Retina (tissue), 1 donor: Measurements from ENCODE around the gene SERPING1.

Experiments used
- DNase-seq: peaks from one replicate; pipeline ENCODE4 v3.0.0-alpha.2; 2016

The SERPING1 gene

DNA sequence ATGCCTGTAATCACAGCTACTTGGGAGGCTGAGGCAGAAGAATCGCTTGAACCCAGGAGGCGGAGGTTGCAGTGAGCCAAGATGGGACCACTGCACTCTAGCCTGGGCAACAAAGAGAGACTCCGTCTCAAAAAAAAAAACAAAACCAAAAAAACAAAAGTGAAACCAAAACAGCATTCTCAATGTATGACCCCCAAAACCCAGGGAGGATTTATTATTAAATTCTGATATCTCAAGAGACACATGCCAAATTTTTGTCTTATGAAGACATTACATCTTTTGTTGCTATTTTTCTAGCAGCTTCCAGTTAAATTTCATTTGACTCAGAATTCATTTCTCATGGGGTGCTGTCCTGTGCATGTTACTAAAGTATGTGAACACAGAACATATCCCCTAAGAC is 55.2 kb downstream of the SERPING1 start:
- DNase-seq: no peak

DNA sequence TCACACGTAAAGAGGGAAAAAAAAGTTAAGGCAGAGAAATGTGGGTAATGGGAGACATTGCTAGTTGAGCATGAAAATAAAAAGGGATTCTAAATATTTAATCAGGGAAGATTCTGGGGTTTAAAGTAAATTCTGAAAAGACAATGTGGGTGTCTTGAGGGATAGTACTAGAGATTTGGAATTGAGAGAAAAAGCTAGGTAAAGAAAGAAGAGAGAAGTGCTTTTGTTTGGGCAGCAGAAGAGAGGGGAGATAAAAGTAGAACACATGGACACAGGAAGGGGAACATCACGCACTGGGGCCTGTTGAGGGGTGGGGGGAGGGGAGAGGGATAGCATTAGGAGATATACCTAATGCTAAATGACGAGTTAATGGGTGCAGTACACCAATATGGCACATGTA is 55.7 kb downstream of the SERPING1 start:
- DNase-seq: no peak

DNA sequence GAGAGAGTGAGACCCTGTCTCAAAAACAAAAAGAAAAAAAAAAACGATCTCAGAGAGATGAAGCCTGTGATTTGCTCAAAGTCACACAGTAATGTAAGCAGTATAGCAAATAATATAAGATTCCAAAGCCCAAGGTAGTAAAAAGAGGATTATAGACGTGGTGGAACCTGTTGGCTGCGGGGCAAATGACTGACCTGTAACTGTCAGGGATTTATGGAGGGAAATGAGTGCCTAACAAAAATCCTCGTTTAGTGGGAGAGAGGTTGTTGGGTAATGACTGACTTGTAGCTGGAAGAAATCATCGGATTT is 59.4 kb downstream of the SERPING1 start:
- DNase-seq: no peak

DNA sequence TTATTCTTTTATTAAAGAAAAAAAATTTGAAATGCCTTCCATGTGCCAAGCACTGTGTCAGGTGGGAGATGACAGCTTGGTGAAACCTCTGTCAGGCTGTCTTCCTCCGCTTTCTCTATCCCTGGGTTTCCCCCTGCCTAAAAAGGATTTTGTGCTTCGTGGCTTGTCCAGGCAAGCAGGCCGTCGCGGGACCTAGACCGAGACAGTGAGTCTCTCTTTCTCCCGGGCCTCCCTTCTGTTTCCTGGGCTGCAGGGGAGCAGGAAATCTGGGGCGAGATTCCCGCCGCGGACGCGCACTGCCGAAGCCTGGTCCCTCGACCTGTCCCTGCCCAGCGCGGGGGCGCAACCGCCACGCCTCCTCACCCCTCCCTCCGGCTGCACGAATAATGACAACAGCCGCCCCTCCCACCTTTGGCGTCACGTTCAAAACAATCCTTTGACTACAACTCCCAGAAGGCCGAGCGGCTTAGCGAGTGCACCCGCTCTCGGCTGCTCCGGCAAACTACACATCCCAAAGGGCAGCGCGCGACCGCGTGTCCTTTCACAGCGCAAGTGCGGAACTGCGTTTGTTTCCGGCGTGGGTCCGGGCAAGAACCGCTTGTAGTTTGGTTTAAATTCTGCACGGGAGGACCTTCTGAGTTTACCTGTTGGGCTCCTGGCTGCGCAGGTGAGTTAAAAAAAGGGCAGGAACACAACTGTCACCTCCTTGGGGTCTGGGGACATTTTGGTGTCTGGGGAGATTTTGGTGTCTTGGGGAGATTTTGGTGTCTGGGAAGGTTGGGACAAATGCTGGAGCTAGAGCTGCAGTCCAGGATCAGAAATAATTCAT is 59.9 kb downstream of the SERPING1 start, which contains the start of gene CLP1:
CLP1 (plus strand) TSS at position 569 of the 829 bp plus-strand sequence. CDS start 1,715 bp downstream, outside the sequence.
- peak; percentile 99 for DNase-seq

- DNase-seq: no peak
These were observed 60.5 kb downstream of the SERPING1 start for GRCh38 chr11:57658023-57658361.

GRCh38 chr11:57659669-57660068 is 62.2 kb downstream of the SERPING1 start:
- DNase-seq: no peak

DNA sequence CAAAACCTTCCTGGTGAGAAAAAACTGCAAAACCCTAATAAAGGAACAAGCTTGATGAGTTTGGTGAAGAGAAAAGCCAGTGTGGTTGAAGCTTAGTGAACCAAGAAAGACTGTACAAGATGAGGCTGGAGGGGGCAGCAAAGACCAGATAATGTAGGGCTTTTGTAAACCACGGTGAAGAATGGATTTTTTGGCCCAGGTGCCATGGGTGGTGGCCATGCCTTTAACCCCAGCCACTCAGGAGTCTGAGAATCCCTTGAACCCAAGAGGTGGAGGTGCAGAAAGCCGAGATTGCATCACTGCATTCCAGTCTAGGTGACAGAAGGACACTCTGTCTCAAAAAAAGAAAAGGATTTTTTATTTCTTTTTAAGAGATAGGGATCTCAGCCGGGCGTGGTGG is 65.4 kb downstream of the SERPING1 start:
- no peak for DNase-seq

DNA sequence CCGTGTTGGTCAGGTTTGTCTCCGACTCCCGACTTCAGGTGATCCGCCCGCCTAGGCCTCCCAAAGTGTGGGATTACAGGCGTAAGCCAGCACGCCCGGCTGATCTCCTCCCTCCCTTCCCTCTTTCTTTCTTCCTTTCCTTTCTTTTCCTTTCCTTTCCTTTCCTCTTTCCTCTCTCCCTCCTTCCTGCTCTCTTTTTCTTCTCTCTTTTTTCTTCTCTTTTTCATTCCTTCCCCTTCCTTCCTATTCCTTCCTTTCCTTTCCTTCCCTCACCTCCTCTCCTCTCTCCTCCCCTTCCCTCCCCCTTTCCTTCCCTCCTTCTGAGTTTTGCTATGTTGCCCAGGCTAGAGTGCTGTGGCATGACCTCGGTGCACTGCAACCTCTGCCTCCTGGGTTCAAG is 66.5 kb downstream of the SERPING1 start:
- DNase-seq: no peak
